GM18907 (cell line): ENCODE data around the gene MYRFL.

ENCODE experiments used
- ATAC-seq: cut with Tn5 transposase; IDR thresholded peaks from one replicate; pipeline ENCODE4 v1.9.1; 2021; ENCODE audit warnings: mild to moderate bottlenecking, moderate library complexity; ENCODE audit not compliant: unreplicated experiment

MYRFL gene

GRCh38 chr12:69929125-69929524, 104.1 kb downstream of the MYRFL start:
- no peak for ATAC-seq

GRCh38 chr12:69929531-69929930, 104.5 kb downstream of the MYRFL start:
- no peak for ATAC-seq

- ATAC-seq, result no peak
Observed at GRCh38 chr12:69931569-69931968, 106.5 kb downstream of the MYRFL start.

GRCh38 chr12:69932154-69932553, 107.1 kb downstream of the MYRFL start:
- no peak for ATAC-seq

- ATAC-seq, result no peak
Observed at GRCh38 chr12:69932676-69933552, 107.9 kb downstream of the MYRFL start.

- ATAC-seq, result no peak
Observed at GRCh38 chr12:69934011-69934410, 109.0 kb downstream of the MYRFL start.

- no peak for ATAC-seq
Observed at GRCh38 chr12:69935651-69936100, 110.6 kb downstream of the MYRFL start.

GRCh38 chr12:69936214-69936731, 111.2 kb downstream of the MYRFL start:
- no peak for ATAC-seq

GRCh38 chr12:69936766-69937165, 111.7 kb downstream of the MYRFL start:
- no peak for ATAC-seq

GRCh38 chr12:69947123-69947522, 122.1 kb downstream of the MYRFL start:
- ATAC-seq, result no peak

GRCh38 chr12:69947897-69948296, 122.9 kb downstream of the MYRFL start:
- no peak for ATAC-seq

GRCh38 chr12:69948851-69949250, 123.8 kb downstream of the MYRFL start:
- no peak for ATAC-seq

- no peak for ATAC-seq
Observed at GRCh38 chr12:69949311-69950002, 124.4 kb downstream of the MYRFL start.

GRCh38 chr12:69951108-69951507, 126.1 kb downstream of the MYRFL start:
- no peak for ATAC-seq

GRCh38 chr12:69952890-69953289, 127.9 kb downstream of the MYRFL start:
- ATAC-seq, result no peak

- no peak for ATAC-seq
Observed at GRCh38 chr12:69961246-69961645, 136.2 kb downstream of the MYRFL start.

- no peak for ATAC-seq
Observed at GRCh38 chr12:69966409-69966808, 141.4 kb downstream of the MYRFL start.

GRCh38 chr12:69966839-69967238, 141.8 kb downstream of the MYRFL start:
- no peak for ATAC-seq

- ATAC-seq, result no peak
Observed at GRCh38 chr12:69969011-69969410, 144.0 kb downstream of the MYRFL start.

GRCh38 chr12:69972136-69972535, 147.1 kb downstream of the MYRFL start:
- ATAC-seq, result no peak

GRCh38 chr12:69978020-69978419, 153.0 kb downstream of the MYRFL start:
- no peak for ATAC-seq
